Measurements from ENCODE around the gene GABRG3. TPM values are rescaled to one million over a fixed set of nuclear protein-coding genes. Genes with fewer than 3 reads are reported as not detected.
"Not testable (repeated sequence)": the region's sequence is repeated elsewhere in the genome, so short reads cannot be mapped to it uniquely, and the experiment has no call there.

GABRG3 gene
- total RNA-seq, 1 experiment from 2014 or later = not detected

DNA sequence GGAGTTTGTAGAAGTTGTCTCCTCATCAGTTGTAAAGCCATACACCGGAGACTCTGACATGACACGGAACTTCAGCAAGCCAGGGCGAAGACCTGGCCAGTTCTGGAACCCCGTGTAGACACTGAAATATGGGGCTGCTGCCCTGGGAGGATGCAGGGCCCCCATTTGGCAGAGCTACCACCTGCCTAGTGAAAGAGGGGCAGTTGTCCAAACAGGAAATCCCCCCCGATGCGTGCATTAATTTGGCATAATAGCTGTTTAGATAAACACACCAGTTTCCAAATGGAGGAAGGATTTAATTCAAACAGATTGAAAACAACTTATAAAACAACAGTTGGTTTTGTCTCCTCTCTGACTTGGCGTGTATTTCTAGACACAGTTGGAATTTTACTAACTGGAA is 357.2 kb downstream of the GABRG3 start:
- no peak for DNase-seq (ENCODE audit: low read depth)

- DNase-seq (ENCODE audit: low read depth) = no peak
These were observed 357.6 kb downstream of the GABRG3 start for GRCh38 chr15:27328608-27329007.

- DNase-seq (ENCODE audit: low read depth) = no peak
These were observed 359.3 kb downstream of the GABRG3 start for GRCh38 chr15:27330326-27330725.

DNA sequence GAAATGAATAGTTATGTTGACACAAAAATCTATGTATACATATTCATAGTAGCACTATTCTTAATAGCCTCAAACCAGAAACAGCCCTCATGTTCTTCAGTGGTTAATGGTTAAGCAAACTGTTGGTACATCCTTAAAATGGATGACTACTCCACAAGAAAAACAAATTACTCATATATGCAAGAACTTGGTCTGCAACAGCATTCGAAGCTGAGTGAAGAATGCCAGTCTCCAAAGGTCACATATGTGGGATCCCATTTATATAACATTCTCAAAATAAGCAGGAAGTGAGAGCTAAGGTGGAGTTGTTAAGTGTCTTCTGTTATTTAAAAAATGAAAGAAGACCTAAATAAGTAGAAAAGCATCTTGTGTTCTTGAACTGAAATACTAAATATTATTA is 365.7 kb downstream of the GABRG3 start:
- no peak for DNase-seq (ENCODE audit: low read depth)

DNA sequence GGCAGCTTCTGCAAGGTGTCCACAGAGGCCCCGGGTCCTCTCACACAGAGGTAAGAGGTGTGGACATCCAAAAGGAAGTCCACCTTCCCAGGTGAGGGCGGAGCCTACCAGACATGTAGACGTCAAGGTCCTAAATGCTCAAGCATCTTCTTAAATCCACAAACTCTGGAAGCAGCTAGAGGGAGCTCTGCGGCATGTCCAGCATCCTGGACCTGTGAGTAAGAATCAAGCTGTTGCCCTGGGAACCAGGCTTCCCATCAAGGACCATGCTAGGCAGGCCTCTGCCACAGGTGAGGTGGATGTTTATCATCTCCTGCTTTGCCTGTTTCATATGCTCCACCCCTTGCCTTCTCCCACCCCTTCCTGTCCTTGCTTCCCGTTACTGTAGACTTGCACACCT is 368.2 kb downstream of the GABRG3 start:
- no peak for DNase-seq (ENCODE audit: low read depth)

- DNase-seq (ENCODE audit: low read depth) = no peak
These were observed 370.9 kb downstream of the GABRG3 start for GRCh38 chr15:27341780-27342343.

- no peak for DNase-seq (ENCODE audit: low read depth)
These were observed 372.0 kb downstream of the GABRG3 start for GRCh38 chr15:27342991-27343390.

- no peak for DNase-seq (ENCODE audit: low read depth)
These were observed 381.2 kb downstream of the GABRG3 start for GRCh38 chr15:27352136-27352535.

DNA sequence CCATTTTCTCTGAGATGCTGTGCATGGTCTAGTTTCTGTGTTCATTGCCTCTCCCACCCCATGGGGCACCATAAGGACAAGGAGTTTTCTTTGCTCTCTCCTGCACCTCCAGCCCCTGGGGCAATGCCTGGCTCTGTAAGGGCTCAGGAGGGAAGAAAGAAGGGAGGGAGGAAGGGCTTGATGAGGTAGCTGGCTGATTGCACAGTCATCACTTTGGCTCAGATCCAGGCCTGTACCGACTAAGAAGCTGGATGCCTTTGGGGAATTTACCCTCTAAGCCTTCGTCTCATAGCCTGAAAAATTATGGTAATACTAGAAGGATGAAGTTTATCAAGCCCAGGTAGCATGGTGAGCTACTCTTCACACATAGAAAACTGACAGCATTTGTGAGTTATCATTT is 382.9 kb downstream of the GABRG3 start:
- DNase-seq (ENCODE audit: low read depth) = peak; percentile 25

- DNase-seq (ENCODE audit: low read depth) = no peak
These were observed 387.9 kb downstream of the GABRG3 start for GRCh38 chr15:27358751-27359434.

DNA sequence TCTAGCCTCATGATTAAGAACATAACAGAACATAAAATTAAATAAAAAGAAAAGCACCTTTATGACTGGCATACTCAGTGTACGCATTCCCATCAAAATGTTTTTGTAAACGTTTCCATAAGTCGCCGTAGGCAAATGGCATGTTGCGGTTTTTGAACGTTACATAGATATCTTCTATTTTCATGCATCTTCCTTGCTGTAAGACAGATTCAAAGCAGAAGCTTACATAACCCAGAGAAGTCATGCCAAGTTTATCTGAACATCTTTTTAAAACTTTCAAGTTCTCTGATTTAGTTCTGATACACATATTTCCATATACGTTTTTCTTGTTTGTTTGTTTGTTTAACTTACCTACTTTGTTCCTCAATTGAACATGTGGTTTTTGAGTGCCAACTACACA is 388.6 kb downstream of the GABRG3 start:
- DNase-seq (ENCODE audit: low read depth) = no peak

GRCh38 chr15:27360316-27360715 is 389.3 kb downstream of the GABRG3 start:
- no peak for DNase-seq (ENCODE audit: low read depth)

DNA sequence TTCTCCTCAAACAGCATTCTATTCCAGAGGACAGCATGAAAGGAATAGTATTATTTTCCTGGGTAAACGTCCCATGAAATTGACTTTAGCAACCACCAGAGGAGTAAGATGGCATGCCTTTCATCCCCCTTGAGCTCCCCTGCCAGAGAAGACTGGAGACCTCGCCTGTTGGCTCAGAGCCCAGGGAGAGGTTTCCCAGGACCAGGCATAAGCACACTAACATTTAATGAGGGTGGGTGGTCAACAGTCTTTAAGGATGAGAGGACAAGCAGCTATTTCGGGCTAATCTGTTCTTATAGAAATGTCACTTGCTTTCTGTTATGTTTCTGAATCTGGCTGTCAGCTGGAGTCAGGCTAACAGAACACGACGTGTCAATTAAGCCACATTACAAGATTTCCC is 390.5 kb downstream of the GABRG3 start:
- no peak for DNase-seq (ENCODE audit: low read depth)

DNA sequence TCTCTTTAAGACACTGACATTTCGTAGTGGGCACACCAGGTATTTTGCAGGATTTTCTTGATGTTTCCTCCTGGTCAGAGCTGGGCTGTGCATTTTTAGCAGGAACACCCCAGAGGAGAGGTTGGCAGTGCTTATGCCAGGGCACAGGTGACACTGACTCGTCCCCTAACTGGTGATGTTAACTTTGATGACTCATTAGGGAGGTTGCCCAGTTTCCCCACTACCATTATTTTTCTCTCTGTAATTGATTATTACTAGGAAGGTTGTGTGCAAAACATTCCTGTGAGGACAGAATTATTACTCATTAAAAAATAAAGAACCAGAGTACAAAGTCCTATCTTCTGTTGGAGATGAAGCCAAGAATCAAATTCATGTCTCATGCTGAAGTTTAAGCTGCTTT is 394.5 kb downstream of the GABRG3 start:
- no peak for DNase-seq (ENCODE audit: low read depth)

DNA sequence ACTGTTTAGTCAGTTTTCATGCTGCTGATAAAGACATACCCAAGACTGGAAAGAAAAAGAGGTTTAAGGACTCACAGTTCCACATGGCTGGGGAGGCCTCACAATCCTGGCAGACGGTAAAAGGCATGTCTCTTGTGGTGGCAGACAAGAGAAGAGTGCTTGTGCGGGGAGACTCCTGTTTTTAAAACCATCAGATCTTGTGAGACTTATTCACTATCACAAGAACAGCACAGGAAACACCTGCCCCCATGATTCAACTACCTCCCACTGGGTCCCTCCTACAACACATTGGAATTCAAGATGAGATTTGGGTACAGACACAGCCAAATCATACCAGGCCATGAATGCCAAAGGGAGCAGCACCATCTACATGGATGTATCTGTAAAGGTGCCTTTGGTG is 406.4 kb downstream of the GABRG3 start:
- not testable (repeated sequence) for DNase-seq (ENCODE audit: low read depth)

- no peak for DNase-seq (ENCODE audit: low read depth)
These were observed 411.5 kb downstream of the GABRG3 start for GRCh38 chr15:27382361-27383025.

DNA sequence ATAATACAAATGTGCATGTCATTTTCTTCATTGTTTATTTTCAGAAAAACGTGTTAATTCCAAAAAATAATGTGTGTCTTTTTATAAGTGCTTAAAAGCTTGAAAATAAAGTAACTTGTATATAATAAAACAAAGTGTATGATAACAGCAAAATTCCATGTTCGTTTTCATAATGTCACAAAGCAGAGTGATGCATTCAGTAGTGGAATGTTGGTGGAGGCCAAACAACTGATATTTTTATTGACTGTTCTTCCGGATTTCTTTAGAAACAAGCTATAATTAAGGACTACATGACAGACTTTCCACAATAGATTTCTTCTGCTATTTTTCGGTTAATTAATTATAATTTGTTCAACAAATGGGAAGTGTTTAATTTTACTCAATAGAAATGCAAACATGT is 412.7 kb downstream of the GABRG3 start:
- no peak for DNase-seq (ENCODE audit: low read depth)

GRCh38 chr15:27392163-27392562 is 421.2 kb downstream of the GABRG3 start:
- DNase-seq (ENCODE audit: low read depth) = no peak

DNA sequence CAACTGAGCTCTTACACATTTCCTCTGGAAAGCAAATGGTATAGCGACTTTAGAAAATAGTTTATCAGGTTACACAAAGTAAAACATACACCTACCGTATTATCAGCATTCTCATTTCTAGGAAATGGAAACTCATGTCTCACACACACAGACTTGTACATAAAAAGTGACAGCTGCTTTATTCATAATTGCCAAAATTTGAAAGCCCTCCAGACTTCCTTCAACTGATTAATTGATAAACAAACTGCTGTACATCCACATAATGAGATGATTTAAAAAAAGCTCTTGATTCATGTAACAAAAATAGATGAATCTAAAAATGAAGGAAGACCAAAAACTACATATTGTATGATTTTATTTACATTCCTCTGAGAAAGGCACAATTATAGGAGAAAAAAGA is 425.5 kb downstream of the GABRG3 start:
- no peak for DNase-seq (ENCODE audit: low read depth)

- no peak for DNase-seq (ENCODE audit: low read depth)
These were observed 426.0 kb downstream of the GABRG3 start for GRCh38 chr15:27396996-27397395.

- no peak for DNase-seq (ENCODE audit: low read depth)
These were observed 427.7 kb downstream of the GABRG3 start for GRCh38 chr15:27398631-27399161.

DNA sequence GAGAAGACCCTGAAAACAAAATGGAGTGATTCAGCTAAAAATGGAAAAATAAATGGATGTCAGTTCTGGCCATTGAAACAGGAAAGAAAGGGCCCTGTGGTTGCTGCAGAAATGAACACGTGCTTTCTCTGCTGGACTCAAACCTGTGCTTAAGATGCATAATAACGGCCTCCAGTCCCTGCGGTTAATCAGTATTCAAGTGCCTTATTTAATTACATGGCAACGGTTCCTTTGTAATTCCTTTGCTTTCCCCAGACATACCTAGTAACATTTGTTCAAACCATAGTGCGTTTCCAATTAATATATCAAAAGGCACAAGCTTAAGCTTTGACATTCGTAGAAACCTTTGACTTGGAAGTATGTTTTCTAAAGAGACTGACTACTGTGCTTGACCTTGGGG is 428.3 kb downstream of the GABRG3 start:
- DNase-seq (ENCODE audit: low read depth) = no peak

DNA sequence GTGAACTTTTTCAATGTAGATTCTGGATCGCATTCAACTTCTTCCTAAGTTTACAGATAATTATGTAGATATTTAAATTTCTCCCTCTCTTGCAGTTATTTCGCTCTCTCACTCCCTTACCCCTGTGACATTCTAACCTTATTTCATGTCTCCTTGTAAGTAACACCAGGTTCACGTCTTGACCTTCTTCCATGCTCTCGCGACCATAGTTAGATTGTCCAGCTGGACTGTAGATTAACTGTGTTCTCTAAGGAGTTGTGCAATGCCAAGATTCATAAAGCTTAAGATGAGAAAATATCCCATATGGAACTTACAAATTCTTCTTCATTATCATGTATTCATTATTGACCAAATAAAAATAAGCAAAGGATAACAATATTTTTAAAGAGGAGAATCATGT is 430.5 kb downstream of the GABRG3 start:
- DNase-seq (ENCODE audit: low read depth) = no peak

Measured in Daoy (cell line).